OCI-LY1 (cell line): ENCODE results near the gene NUMB.

Source experiments
- H2AFZ ChIP-seq: fragments of 200-600 bp; sonication (generic), shearing (Covaris generic); 2 replicates; pipeline ENCODE4 v1.6.0; 2014; ENCODE audit warnings: antibody characterized with exemption, mild to moderate bottlenecking, low read length
- H3F3A ChIP-seq: fragments of 200-600 bp; sonication (generic), shearing (Covaris generic); 2 replicates; pipeline ENCODE4 v1.6.0; 2014; ENCODE audit warnings: mild to moderate bottlenecking, antibody characterized with exemption, low read length, moderate library complexity; ENCODE audit not compliant: insufficient read depth
- H3K27ac ChIP-seq: fragments of 200-600 bp; sonication (generic); 2 replicates; pipeline ENCODE4 v1.5.1; 2014; ENCODE audit warnings: low read length, mixed run types, mild to moderate bottlenecking, low read depth; ENCODE audit not compliant: poor library complexity, severe bottlenecking
- H3K27me3 ChIP-seq: fragments of 200-600 bp; sonication (generic); 2 replicates; pipeline ENCODE4 v1.6.0; 2014; ENCODE audit warnings: antibody characterized with exemption, mild to moderate bottlenecking, low read length, moderate library complexity; ENCODE audit not compliant: insufficient read depth
- H3K36me3 ChIP-seq: fragments of 200-600 bp; sonication (generic); 2 replicates; pipeline ENCODE4 v1.6.1; 2014; ENCODE audit warnings: mild to moderate bottlenecking, antibody characterized with exemption, low read length, moderate library complexity, mixed read lengths; ENCODE audit not compliant: insufficient read depth
- H3K4me1 ChIP-seq: fragments of 200-600 bp; sonication (generic); 2 replicates; pipeline ENCODE4 v1.5.1; 2014; ENCODE audit warnings: mild to moderate bottlenecking, low read length, moderate library complexity; ENCODE audit not compliant: insufficient read depth, severe bottlenecking
- H3K4me2 ChIP-seq: fragments of 200-600 bp; sonication (generic), shearing (Covaris generic); 2 replicates; pipeline ENCODE4 v1.6.1; 2014; ENCODE audit warnings: low read length
- H3K4me3 ChIP-seq: fragments of 200-600 bp; sonication (generic); 2 replicates; pipeline ENCODE4 v1.5.1; 2014; ENCODE audit warnings: low read length, low read depth, mild to moderate bottlenecking, mixed read lengths; ENCODE audit not compliant: poor library complexity, severe bottlenecking
- H3K79me2 ChIP-seq: fragments of 200-600 bp; shearing (Covaris generic); 2 replicates; pipeline ENCODE4 v1.6.1; 2016; ENCODE audit warnings: mixed run types, low read length, mixed read lengths; ENCODE audit not compliant: insufficient read depth
- H3K9ac ChIP-seq: fragments of 200-600 bp; sonication (generic), shearing (Covaris generic); 2 replicates; pipeline ENCODE4 v1.6.1; 2014; ENCODE audit warnings: mild to moderate bottlenecking, low read length, mixed read lengths
- H3K9me2 ChIP-seq: fragments of 200-600 bp; sonication (generic), shearing (Covaris generic); 2 replicates; pipeline ENCODE4 v1.6.1; 2014; ENCODE audit warnings: low read depth, mild to moderate bottlenecking, low read length, mixed read lengths
- H3K9me3 ChIP-seq: fragments of 200-600 bp; shearing (Covaris generic); 2 replicates; pipeline ENCODE4 v1.6.1; 2014; ENCODE audit warnings: low read length, mixed read lengths
- H4K20me1 ChIP-seq: fragments of 200-600 bp; sonication (generic), shearing (Covaris generic); 2 replicates; pipeline ENCODE4 v1.6.0; 2016; ENCODE audit warnings: mild to moderate bottlenecking, low read length; ENCODE audit not compliant: insufficient read depth
- EZH2 ChIP-seq: fragments of 200-600 bp; sonication (generic), shearing (Covaris generic); IDR thresholded peaks from 2 replicates; pipeline ENCODE4 v1.8.0; 2017; ENCODE audit warnings: borderline replicate concordance, mixed run types, mild to moderate bottlenecking, antibody characterized with exemption, low read length, moderate library complexity, mixed read lengths
- TF ChIP-seq, protein P1 (sequence below): fragments of 200-600 bp; sonication (generic), shearing (Covaris generic); IDR thresholded peaks from 2 replicates; pipeline ENCODE4 v1.5.1; 2017; ENCODE audit warnings: mild to moderate bottlenecking, antibody characterized with exemption, low read length, moderate library complexity, mixed read lengths

Gene NUMB

DNA sequence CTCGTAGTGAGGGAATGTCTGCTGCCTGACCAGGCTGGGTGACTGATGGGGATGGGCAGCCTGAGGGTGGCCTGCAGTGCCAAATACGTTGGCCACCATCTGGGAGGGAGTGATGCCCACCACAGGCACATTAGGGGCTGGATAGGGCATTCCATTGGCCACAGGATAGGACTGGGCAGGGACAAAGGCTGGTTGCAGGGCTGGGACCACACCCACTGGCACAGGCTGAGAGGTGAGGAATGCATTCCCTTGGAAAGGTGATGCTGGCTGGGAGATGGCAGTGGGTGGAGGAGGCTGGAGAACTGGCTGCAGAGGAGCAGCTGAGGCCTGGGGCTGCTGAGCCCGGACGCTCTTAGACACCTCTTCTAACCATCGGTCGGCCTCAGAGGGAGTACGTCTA is 181.5 kb downstream of the NUMB start:
- Histone ChIP-seq H4K20me1 (no peaks in the 10 kb centered on the region), H3K4me2 (no peak overlapping the region), H3K9ac (no peak overlapping the region), H3K27me3 (no peaks in the 10 kb centered on the region), H3K36me3 (peaks cover 8% of the 10 kb centered on the region; the same call in 1 of the 2 replicates), H3F3A (0 out of 2 replicates have a peak, but pooled peaks cover 4% of the 10 kb centered on the region), H3K9me3 (no peaks in the 10 kb centered on the region), H3K27ac (no peak overlapping the region), H3K9me2 (no peaks in the 10 kb centered on the region), H3K79me2 (no peaks in the 10 kb centered on the region), H3K4me3 (no peak overlapping the region), H2AFZ (no peak overlapping the region), H3K4me1 (peaks cover 37% of the 10 kb centered on the region)
- TF ChIP-seq, protein P1, sequence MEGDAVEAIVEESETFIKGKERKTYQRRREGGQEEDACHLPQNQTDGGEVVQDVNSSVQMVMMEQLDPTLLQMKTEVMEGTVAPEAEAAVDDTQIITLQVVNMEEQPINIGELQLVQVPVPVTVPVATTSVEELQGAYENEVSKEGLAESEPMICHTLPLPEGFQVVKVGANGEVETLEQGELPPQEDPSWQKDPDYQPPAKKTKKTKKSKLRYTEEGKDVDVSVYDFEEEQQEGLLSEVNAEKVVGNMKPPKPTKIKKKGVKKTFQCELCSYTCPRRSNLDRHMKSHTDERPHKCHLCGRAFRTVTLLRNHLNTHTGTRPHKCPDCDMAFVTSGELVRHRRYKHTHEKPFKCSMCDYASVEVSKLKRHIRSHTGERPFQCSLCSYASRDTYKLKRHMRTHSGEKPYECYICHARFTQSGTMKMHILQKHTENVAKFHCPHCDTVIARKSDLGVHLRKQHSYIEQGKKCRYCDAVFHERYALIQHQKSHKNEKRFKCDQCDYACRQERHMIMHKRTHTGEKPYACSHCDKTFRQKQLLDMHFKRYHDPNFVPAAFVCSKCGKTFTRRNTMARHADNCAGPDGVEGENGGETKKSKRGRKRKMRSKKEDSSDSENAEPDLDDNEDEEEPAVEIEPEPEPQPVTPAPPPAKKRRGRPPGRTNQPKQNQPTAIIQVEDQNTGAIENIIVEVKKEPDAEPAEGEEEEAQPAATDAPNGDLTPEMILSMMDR = no peak
- TF ChIP-seq EZH2 = no peak

DNA sequence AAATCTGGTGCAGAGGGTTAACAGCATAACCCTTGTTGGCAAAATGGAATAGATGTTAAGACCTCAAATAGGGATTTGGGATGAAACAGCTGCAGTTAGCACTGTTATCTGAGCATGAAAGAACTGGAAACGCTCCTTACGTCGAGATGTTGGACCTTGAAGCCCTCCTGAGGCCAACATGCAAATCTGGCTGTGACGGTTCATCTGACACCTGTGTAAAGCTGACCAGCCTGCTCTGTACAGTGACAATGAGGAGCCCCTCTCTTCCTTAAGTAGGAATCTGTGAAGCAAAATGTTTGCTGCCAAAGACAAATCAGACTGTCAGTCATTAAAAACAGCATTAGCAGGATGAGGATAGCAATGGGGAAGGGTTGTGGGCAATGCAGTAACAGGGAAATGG is 184.5 kb downstream of the NUMB start:
- Histone ChIP-seq H3K27me3 (no peaks in the 10 kb centered on the region), H3K4me2 (peak overlapping the region; percentile 24; the same call in 1 of the 2 replicates), H3F3A (0 out of 2 replicates have a peak, but pooled peaks cover 4% of the 10 kb centered on the region), H3K9ac (peak overlapping the region; percentile 3; the same call in 1 of the 2 replicates), H4K20me1 (no peaks in the 10 kb centered on the region), H3K9me2 (no peaks in the 10 kb centered on the region), H3K4me3 (no peak overlapping the region), H3K4me1 (peaks cover 58% of the 10 kb centered on the region), H3K9me3 (no peaks in the 10 kb centered on the region), H3K79me2 (no peaks in the 10 kb centered on the region), H3K27ac (peak overlapping the region; percentile 57), H2AFZ (no peak overlapping the region), H3K36me3 (no peaks in the 10 kb centered on the region; the same call in 1 of the 2 replicates)
- TF ChIP-seq EZH2 = no peak
- TF ChIP-seq, protein P1 = no peak

DNA sequence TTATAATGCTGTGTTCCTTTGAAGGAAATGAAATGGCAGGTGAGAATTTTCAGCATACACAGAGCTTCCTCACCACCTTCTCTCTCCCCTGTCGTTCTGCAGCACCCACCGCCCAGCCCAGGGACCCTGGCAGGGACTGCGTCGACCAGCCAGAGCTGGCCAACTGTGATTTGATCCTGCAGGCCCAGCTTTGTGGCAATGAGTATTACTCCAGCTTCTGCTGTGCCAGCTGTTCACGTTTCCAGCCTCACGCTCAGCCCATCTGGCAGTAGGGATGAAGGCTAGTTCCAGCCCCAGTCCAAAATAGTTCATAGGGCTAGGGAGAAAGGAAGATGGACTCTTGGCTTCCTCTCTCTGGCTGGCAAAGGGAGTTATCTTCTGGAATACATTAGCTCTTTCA is 186.0 kb downstream of the NUMB start:
- no peak for TF ChIP-seq EZH2
- TF ChIP-seq, protein P1 = no peak
- H3K9ac ChIP-seq = no peak overlapping the region
- no peak overlapping the region for H3K4me3 ChIP-seq
- H3K4me1 ChIP-seq = peaks cover 58% of the 10 kb centered on the region
- 0 out of 2 replicates have a peak, but pooled peaks cover 4% of the 10 kb centered on the region for H3F3A ChIP-seq
- no peaks in the 10 kb centered on the region for H3K79me2 ChIP-seq
- H2AFZ ChIP-seq = no peak overlapping the region
- H3K36me3 ChIP-seq = no peaks in the 10 kb centered on the region
- H4K20me1 ChIP-seq = no peaks in the 10 kb centered on the region
- no peaks in the 10 kb centered on the region for H3K9me2 ChIP-seq
- no peaks in the 10 kb centered on the region for H3K9me3 ChIP-seq
- H3K4me2 ChIP-seq = no peak overlapping the region
- H3K27ac ChIP-seq = peak overlapping the region; percentile 43
- no peaks in the 10 kb centered on the region for H3K27me3 ChIP-seq
